ENCODE measurements around the gene TBC1D22B.
"Not testable (repeated sequence)": the region's sequence is repeated elsewhere in the genome, so short reads cannot be mapped to it uniquely, and the experiment has no call there.

TBC1D22B gene

GRCh38 chr6:37306624-37307222 is 49.2 kb downstream of the TBC1D22B start:
- no peak for DNase-seq (ENCODE audit: low read depth)
- no peak for TF ChIP-seq CTCF (IDR thresholded peaks at IDR 0.05; ENCODE audit: insufficient read depth, low read depth, low read length, missing control alignments)
- H3K4me3 ChIP-seq (ENCODE audit: low read depth, low read length) = no peak overlapping the region

GRCh38 chr6:37307484-37307883 is 49.9 kb downstream of the TBC1D22B start:
- DNase-seq (ENCODE audit: low read depth) = not testable (repeated sequence)

GRCh38 chr6:37308069-37308815 is 50.7 kb downstream of the TBC1D22B start:
- no peak for TF ChIP-seq CTCF (IDR thresholded peaks at IDR 0.05; ENCODE audit: insufficient read depth, low read depth, low read length, missing control alignments)
- no peak for DNase-seq (ENCODE audit: low read depth)
- no peak overlapping the region for H3K4me3 ChIP-seq (ENCODE audit: low read depth, low read length)

More at GRCh38 chr6:37307484-37307883, 49.9 kb downstream of the TBC1D22B start:
- H3K4me3 ChIP-seq (ENCODE audit: low read depth, low read length) = not testable (repeated sequence)

GRCh38 chr6:37309046-37309445 is 51.5 kb downstream of the TBC1D22B start:
- TF ChIP-seq CTCF (IDR thresholded peaks at IDR 0.05; ENCODE audit: insufficient read depth, low read depth, low read length, missing control alignments) = no peak
- H3K4me3 ChIP-seq (ENCODE audit: low read depth, low read length) = no peak overlapping the region
- no peak for DNase-seq (ENCODE audit: low read depth)

- no peak for TF ChIP-seq CTCF (IDR thresholded peaks at IDR 0.05; ENCODE audit: insufficient read depth, low read depth, low read length, missing control alignments)
Measured at GRCh38 chr6:37309692-37310091, 52.1 kb downstream of the TBC1D22B start.

GRCh38 chr6:37310966-37311365 is 53.4 kb downstream of the TBC1D22B start:
- no peak for TF ChIP-seq CTCF (IDR thresholded peaks at IDR 0.05; ENCODE audit: insufficient read depth, low read depth, low read length, missing control alignments)
- H3K4me3 ChIP-seq (ENCODE audit: low read depth, low read length) = no peak overlapping the region
- no peak for DNase-seq (ENCODE audit: low read depth)

More at GRCh38 chr6:37309692-37310091, 52.1 kb downstream of the TBC1D22B start:
- no peak for DNase-seq (ENCODE audit: low read depth)
- no peak overlapping the region for H3K4me3 ChIP-seq (ENCODE audit: low read depth, low read length)

- DNase-seq (ENCODE audit: low read depth) = no peak
- no peak for TF ChIP-seq CTCF (IDR thresholded peaks at IDR 0.05; ENCODE audit: insufficient read depth, low read depth, low read length, missing control alignments)
Measured at GRCh38 chr6:37311741-37312473, 54.3 kb downstream of the TBC1D22B start.

More at GRCh38 chr6:37311741-37312473, 54.3 kb downstream of the TBC1D22B start:
- H3K4me3 ChIP-seq (ENCODE audit: low read depth, low read length) = no peak overlapping the region

Measured in GM12865 (cell line).